Astrocyte (in vitro differentiated cells and primary cell): ENCODE results near the gene SREBF2.

Experiments used
- EZH2 ChIP-seq: IDR thresholded peaks from 2 replicates; pipeline ENCODE4 v1.6.1; 2012; ENCODE audit warnings: mild to moderate bottlenecking, low read length, inconsistent platforms; ENCODE audit not compliant: insufficient read depth
- TF ChIP-seq, protein P1 (sequence below): IDR thresholded peaks from 2 replicates; pipeline ENCODE4 v1.5.1; 2011; ENCODE audit warnings: low read depth, mild to moderate bottlenecking, inconsistent platforms, low read length, moderate library complexity; ENCODE audit not compliant: insufficient read depth

DNA sequence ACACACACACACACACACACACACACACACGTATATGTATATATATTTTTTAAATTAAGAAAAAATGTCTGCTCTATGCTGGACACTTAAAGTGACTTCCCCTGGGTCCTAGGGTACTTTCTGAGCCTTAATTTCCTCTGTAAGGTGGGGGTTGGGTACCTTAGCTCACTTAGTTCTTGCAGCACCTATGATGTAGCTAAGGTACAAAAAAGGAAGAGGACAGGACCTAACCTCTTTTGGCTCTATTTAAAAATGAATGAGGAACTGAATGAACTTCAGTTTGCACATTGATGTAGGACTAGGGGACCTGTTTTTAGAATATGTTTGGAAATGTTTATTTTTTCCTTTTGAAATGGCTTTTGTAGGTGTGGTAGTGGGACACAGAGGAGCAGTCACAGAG, 11.1 kb downstream of the SREBF2 start:
- TF ChIP-seq, protein P1, sequence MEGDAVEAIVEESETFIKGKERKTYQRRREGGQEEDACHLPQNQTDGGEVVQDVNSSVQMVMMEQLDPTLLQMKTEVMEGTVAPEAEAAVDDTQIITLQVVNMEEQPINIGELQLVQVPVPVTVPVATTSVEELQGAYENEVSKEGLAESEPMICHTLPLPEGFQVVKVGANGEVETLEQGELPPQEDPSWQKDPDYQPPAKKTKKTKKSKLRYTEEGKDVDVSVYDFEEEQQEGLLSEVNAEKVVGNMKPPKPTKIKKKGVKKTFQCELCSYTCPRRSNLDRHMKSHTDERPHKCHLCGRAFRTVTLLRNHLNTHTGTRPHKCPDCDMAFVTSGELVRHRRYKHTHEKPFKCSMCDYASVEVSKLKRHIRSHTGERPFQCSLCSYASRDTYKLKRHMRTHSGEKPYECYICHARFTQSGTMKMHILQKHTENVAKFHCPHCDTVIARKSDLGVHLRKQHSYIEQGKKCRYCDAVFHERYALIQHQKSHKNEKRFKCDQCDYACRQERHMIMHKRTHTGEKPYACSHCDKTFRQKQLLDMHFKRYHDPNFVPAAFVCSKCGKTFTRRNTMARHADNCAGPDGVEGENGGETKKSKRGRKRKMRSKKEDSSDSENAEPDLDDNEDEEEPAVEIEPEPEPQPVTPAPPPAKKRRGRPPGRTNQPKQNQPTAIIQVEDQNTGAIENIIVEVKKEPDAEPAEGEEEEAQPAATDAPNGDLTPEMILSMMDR = no peak
- no peak for TF ChIP-seq EZH2
